MM.1S (cell line): ENCODE data around the gene L1TD1.
"Not testable (repeated sequence)": the region's sequence is repeated elsewhere in the genome, so short reads cannot be mapped to it uniquely, and the experiment has no call there.

Experiments
- DNase-seq: peaks from one replicate; pipeline ENCODE4 v3.0.0-alpha.2; 2015
- H2AFZ ChIP-seq: fragments of 300-600 bp; sonication (generic); 2 replicates; pipeline ENCODE4 v1.6.0; 2016; ENCODE audit warnings: antibody characterized with exemption, low read length
- H3F3A ChIP-seq: fragments of 300-600 bp; sonication (generic); 2 replicates; pipeline ENCODE4 v1.6.1; 2016; ENCODE audit warnings: mild to moderate bottlenecking, antibody characterized with exemption, low read length, moderate library complexity, mixed read lengths; ENCODE audit not compliant: insufficient read depth
- H3K27ac ChIP-seq: fragments of 300-600 bp; sonication (generic); 2 replicates; pipeline ENCODE4 v1.5.1; 2016; ENCODE audit warnings: mild to moderate bottlenecking, low read length
- H3K27me3 ChIP-seq: fragments of 300-600 bp; sonication (generic); replicated peaks from 2 replicates; pipeline ENCODE4 v1.6.0; 2016; ENCODE audit warnings: low read length; ENCODE audit not compliant: insufficient read depth
- H3K36me3 ChIP-seq: fragments of 300-600 bp; sonication (generic); replicated peaks from 2 replicates; pipeline ENCODE4 v1.6.1; 2016; ENCODE audit warnings: mild to moderate bottlenecking, low read length, mixed read lengths; ENCODE audit not compliant: insufficient read depth
- H3K4me1 ChIP-seq: fragments of 300-600 bp; sonication (generic); 2 replicates; pipeline ENCODE4 v1.6.1; 2016; ENCODE audit warnings: low read length, mixed read lengths
- H3K4me2 ChIP-seq: fragments of 300-600 bp; sonication (generic); 2 replicates; pipeline ENCODE4 v1.6.0; 2016; ENCODE audit warnings: low read depth, low read length
- H3K4me3 ChIP-seq: fragments of 300-600 bp; sonication (generic); 2 replicates; pipeline ENCODE4 v1.5.1; 2016; ENCODE audit warnings: low read length, mixed read lengths
- H3K79me2 ChIP-seq: fragments of 300-600 bp; sonication (generic); 2 replicates; pipeline ENCODE4 v1.6.1; 2016; ENCODE audit warnings: mixed run types, low read length, mixed read lengths
- H3K9ac ChIP-seq: fragments of 300-600 bp; sonication (generic); 2 replicates; pipeline ENCODE4 v1.6.1; 2016; ENCODE audit warnings: low read length, mixed read lengths
- H3K9me2 ChIP-seq: fragments of 300-600 bp; sonication (generic); replicated peaks from 2 replicates; pipeline ENCODE4 v1.6.1; 2016; ENCODE audit warnings: mild to moderate bottlenecking, low read length, mixed read lengths; ENCODE audit not compliant: insufficient read depth
- H3K9me3 ChIP-seq: fragments of 300-600 bp; sonication (generic); replicated peaks from 2 replicates; pipeline ENCODE4 v1.6.1; 2016; ENCODE audit warnings: mild to moderate bottlenecking, low read length, mixed read lengths; ENCODE audit not compliant: insufficient read depth
- H4K20me1 ChIP-seq: fragments of 300-600 bp; sonication (generic); 2 replicates; pipeline ENCODE4 v1.6.1; 2016; ENCODE audit warnings: mild to moderate bottlenecking, low read length, moderate library complexity, mixed read lengths; ENCODE audit not compliant: insufficient read depth
- EZH2 ChIP-seq: fragments of 300-600 bp; sonication (generic); optimal IDR thresholded peaks from 2 replicates; pipeline ENCODE3; 2017; ENCODE audit warnings: low read depth, mild to moderate bottlenecking, antibody characterized with exemption, low read length, mixed read lengths
- EZH2phosphoT487 ChIP-seq: fragments of 300-600 bp; sonication (generic); IDR thresholded peaks from 2 replicates; pipeline ENCODE4 v1.6.1; 2018; ENCODE audit warnings: antibody characterized with exemption, low read length
- TF ChIP-seq, protein P1 (sequence below): fragments of 300-600 bp; sonication (generic); IDR thresholded peaks from 2 replicates; pipeline ENCODE4 v1.5.1; 2016; ENCODE audit warnings: antibody characterized with exemption, low read length, mixed read lengths

L1TD1 gene

DNA sequence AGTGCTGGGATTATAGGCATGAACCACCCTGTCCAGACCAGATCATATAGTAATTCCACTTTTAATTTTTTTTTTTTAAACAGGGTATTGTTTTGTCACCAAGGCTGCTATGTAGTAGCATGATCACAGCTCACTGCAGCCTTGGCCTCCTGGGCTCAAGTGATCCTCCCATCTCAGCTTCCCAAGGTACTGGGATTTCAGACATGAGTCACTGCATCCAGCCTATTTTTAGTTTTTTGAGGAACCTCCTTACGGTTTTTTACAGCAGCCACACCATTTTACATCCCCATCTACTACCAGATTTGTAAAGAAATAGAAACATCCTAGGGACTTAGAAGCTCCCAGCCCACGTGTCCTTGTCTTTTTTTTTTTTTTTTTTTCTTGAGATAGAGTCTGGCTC, 24.0 kb downstream of the L1TD1 start:
- Histone ChIP-seq H3K4me2 (no peak overlapping the region), H3K4me3 (no peak overlapping the region)
- TF ChIP-seq, protein P1, sequence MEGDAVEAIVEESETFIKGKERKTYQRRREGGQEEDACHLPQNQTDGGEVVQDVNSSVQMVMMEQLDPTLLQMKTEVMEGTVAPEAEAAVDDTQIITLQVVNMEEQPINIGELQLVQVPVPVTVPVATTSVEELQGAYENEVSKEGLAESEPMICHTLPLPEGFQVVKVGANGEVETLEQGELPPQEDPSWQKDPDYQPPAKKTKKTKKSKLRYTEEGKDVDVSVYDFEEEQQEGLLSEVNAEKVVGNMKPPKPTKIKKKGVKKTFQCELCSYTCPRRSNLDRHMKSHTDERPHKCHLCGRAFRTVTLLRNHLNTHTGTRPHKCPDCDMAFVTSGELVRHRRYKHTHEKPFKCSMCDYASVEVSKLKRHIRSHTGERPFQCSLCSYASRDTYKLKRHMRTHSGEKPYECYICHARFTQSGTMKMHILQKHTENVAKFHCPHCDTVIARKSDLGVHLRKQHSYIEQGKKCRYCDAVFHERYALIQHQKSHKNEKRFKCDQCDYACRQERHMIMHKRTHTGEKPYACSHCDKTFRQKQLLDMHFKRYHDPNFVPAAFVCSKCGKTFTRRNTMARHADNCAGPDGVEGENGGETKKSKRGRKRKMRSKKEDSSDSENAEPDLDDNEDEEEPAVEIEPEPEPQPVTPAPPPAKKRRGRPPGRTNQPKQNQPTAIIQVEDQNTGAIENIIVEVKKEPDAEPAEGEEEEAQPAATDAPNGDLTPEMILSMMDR: no peak
- TF ChIP-seq EZH2 (no peak), EZH2phosphoT487 (no peak)

DNA sequence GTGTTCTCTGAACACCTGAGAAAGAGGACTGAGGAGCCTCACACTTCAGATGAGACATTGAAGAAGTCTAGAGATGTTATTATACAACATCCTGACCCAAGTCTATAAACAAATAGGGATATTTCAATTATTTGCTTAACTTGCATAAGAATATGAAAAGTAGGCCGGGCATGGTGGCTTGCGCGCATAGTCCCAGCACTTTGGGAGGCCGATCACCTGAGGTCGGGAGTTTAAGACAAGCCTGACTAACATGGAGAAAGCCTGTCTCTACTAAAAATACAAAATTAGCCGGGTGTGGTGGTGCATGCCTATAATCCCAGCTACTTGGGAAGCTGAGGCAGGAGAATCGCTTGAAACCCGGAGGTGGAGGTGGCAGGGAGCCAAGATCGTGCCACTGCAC, 25.8 kb downstream of the L1TD1 start:
- H3K9ac ChIP-seq, H3F3A ChIP-seq, H2AFZ ChIP-seq, H4K20me1 ChIP-seq, H3K4me2 ChIP-seq, H3K36me3 ChIP-seq, H3K9me3 ChIP-seq, H3K4me1 ChIP-seq, H3K79me2 ChIP-seq, H3K27me3 ChIP-seq, H3K4me3 ChIP-seq, H3K27ac ChIP-seq, DNase-seq, H3K9me2 ChIP-seq: not testable (repeated sequence)

More for the DNA sequence above, 24.0 kb downstream of the L1TD1 start:
- Histone ChIP-seq H3K27me3 (no peaks in the 10 kb centered on the region), H3K79me2 (no peaks in the 10 kb centered on the region), H2AFZ (no peak overlapping the region), H3F3A (no peaks in the 10 kb centered on the region), H3K27ac (no peak overlapping the region), H3K9me3 (no peaks in the 10 kb centered on the region), H3K9ac (no peak overlapping the region), H3K36me3 (no peaks in the 10 kb centered on the region), H3K9me2 (no peaks in the 10 kb centered on the region), H3K4me1 (no peaks in the 10 kb centered on the region), H4K20me1 (no peaks in the 10 kb centered on the region)
- no peak for DNase-seq

DNA sequence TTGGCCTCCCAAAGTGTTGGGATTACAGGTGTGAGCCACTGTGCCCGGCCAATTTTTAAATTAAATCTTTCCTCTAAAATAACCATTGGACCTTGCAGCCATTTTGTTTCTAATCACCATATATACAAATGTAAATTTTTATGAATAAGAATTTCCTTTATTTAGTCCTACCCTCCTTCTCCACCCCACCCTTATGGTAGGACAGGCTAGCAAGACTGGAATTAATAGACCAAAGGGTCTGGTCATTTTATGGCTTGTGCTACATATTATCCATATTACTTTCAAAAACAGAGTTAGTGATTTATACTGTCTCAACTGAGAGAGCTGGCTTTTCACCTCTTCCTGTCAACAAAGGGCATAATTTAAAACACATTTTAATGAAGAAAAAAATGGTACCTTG, 26.5 kb downstream of the L1TD1 start:
- no peak overlapping the region for H3K27ac ChIP-seq
- no peak overlapping the region for H2AFZ ChIP-seq
- no peaks in the 10 kb centered on the region for H3F3A ChIP-seq
- H3K9ac ChIP-seq: no peak overlapping the region
- no peaks in the 10 kb centered on the region for H3K79me2 ChIP-seq
- H3K4me1 ChIP-seq: no peaks in the 10 kb centered on the region
- no peaks in the 10 kb centered on the region for H3K27me3 ChIP-seq
- no peaks in the 10 kb centered on the region for H4K20me1 ChIP-seq
- no peaks in the 10 kb centered on the region for H3K9me3 ChIP-seq
- H3K36me3 ChIP-seq: no peaks in the 10 kb centered on the region
- H3K9me2 ChIP-seq: no peaks in the 10 kb centered on the region
- no peak overlapping the region for H3K4me2 ChIP-seq
- no peak for DNase-seq
- no peak overlapping the region for H3K4me3 ChIP-seq
- TF ChIP-seq EZH2: no peak
- TF ChIP-seq EZH2phosphoT487: no peak

GRCh38 chr1:62222321-62222720, 27.7 kb downstream of the L1TD1 start:
- no peaks in the 10 kb centered on the region for H3K36me3 ChIP-seq
- H2AFZ ChIP-seq: no peak overlapping the region
- H3K4me1 ChIP-seq: no peaks in the 10 kb centered on the region
- no peak overlapping the region for H3K27ac ChIP-seq
- no peak for DNase-seq
- H3K27me3 ChIP-seq: no peaks in the 10 kb centered on the region
- H3K79me2 ChIP-seq: no peaks in the 10 kb centered on the region
- no peaks in the 10 kb centered on the region for H3K9me2 ChIP-seq
- H3K9ac ChIP-seq: no peak overlapping the region
- H3K9me3 ChIP-seq: no peaks in the 10 kb centered on the region
- TF ChIP-seq EZH2phosphoT487: no peak
- TF ChIP-seq EZH2: no peak
- TF ChIP-seq, protein P1: no peak
- no peak overlapping the region for H3K4me3 ChIP-seq
- H3K4me2 ChIP-seq: no peak overlapping the region
- no peaks in the 10 kb centered on the region for H4K20me1 ChIP-seq
- H3F3A ChIP-seq: no peaks in the 10 kb centered on the region
